Measurements from ENCODE around the gene RGMB. TPM values are rescaled to one million over a fixed set of nuclear protein-coding genes. Genes with fewer than 3 reads are reported as not detected.

The RGMB gene
- total and polyA plus RNA-seq, 2 donors (not counting 3 experiments of a cell fraction or from before 2014, with no cell fraction given): 15.0 to 31.3 TPM

- dilution Hi-C loops (cut with MboI; ENCODE audit: extremely low pct_ligation_motif_present, low sequenced_read_pairs): no loop called here
- no peaks in the 10 kb centered on the region for H3K9me3 ChIP-seq (replicated peaks; ENCODE audit: control insufficient read depth, insufficient read depth, low read length)
- TF ChIP-seq, protein P1, sequence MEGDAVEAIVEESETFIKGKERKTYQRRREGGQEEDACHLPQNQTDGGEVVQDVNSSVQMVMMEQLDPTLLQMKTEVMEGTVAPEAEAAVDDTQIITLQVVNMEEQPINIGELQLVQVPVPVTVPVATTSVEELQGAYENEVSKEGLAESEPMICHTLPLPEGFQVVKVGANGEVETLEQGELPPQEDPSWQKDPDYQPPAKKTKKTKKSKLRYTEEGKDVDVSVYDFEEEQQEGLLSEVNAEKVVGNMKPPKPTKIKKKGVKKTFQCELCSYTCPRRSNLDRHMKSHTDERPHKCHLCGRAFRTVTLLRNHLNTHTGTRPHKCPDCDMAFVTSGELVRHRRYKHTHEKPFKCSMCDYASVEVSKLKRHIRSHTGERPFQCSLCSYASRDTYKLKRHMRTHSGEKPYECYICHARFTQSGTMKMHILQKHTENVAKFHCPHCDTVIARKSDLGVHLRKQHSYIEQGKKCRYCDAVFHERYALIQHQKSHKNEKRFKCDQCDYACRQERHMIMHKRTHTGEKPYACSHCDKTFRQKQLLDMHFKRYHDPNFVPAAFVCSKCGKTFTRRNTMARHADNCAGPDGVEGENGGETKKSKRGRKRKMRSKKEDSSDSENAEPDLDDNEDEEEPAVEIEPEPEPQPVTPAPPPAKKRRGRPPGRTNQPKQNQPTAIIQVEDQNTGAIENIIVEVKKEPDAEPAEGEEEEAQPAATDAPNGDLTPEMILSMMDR (IDR thresholded peaks at IDR 0.05; ENCODE audit: extremely low read depth in 1 of 2, insufficient read depth in 1 of 2, low read depth in 1 of 2, low read length in 2 of 2): no peak
- no peak for TF ChIP-seq FOS (IDR thresholded peaks at IDR 0.05; ENCODE audit: borderline replicate concordance, insufficient read depth, low read length)
- no peak for TF ChIP-seq POLR2A (IDR thresholded peaks at IDR 0.05; ENCODE audit: low read depth, low read length)
- TF ChIP-seq MYC (IDR thresholded peaks at IDR 0.05; ENCODE audit: low read depth, low read length): no peak
- no peak for TF ChIP-seq MAX (IDR thresholded peaks at IDR 0.05; ENCODE audit: insufficient read depth, insufficient read length)
- TF ChIP-seq POLR2AphosphoS5 (IDR thresholded peaks at IDR 0.05; ENCODE audit: insufficient read depth, low read depth, low read length): no peak
- ChIA-PET CTCF (no interaction called here), POLR2A (no interaction called here)
- no peak overlapping the region for H3K4me2 ChIP-seq (ENCODE audit: insufficient read depth, low read length)
- no peaks in the 10 kb centered on the region for H3K27me3 ChIP-seq (ENCODE audit: control insufficient read depth in 2 of 2, insufficient read depth in 2 of 2, low read length in 2 of 2)
- H3K9ac ChIP-seq (replicated peaks; ENCODE audit: extremely low read depth, insufficient read depth, low read length): no peak overlapping the region
- H3K4me1 ChIP-seq (ENCODE audit: control insufficient read depth, extremely low read depth, insufficient read depth, low read length): peaks cover under 1% of the 10 kb centered on the region
- H3K27ac ChIP-seq (ENCODE audit: insufficient read depth, low read depth, low read length): no peak overlapping the region
- no peak overlapping the region for H2AFZ ChIP-seq (ENCODE audit: low read depth, low read length)
- FAIRE-seq (no peak), DNase-seq (ENCODE audit: low read depth, low spot score) (no peak)
- no TSS peak for BruUV-seq (replicated peaks)
- intact Hi-C loops (cut with micrococcal nuclease): no loop called here
- H3K9me1 ChIP-seq (replicated peaks; ENCODE audit: control insufficient read depth, extremely low read depth, insufficient read depth, low read length): no peaks in the 10 kb centered on the region
- H3K4me3 ChIP-seq (replicated peaks in 1 of 3; ENCODE audit: insufficient read depth in 1 of 3, low read depth in 1 of 3, low read length in 3 of 3): no peak overlapping the region
- no peaks in the 10 kb centered on the region for H3K79me2 ChIP-seq (ENCODE audit: control insufficient read depth, insufficient read depth, low read length)
- no peaks in the 10 kb centered on the region for H3K36me3 ChIP-seq (ENCODE audit: control insufficient read depth in 2 of 2, extremely low read depth in 1 of 2, insufficient read depth in 2 of 2, low read length in 2 of 2)
- no peaks in the 10 kb centered on the region for H4K20me1 ChIP-seq (replicated peaks; ENCODE audit: control insufficient read depth, extremely low read depth, insufficient read depth, low read length)
Observed at GRCh38 chr5:98763001-98763630, 10.3 kb upstream of the RGMB start.

All from endothelial cell of umbilical vein (primary cell).